ENCODE data around the gene CDK13.

- no peak for TF ChIP-seq CTCF (IDR thresholded peaks at IDR 0.05)
- no peak for TF ChIP-seq EP300 (IDR thresholded peaks at IDR 0.05)
- no peak for TF ChIP-seq POLR2A (IDR thresholded peaks at IDR 0.05; ENCODE audit: low read depth)
- no peak for TF ChIP-seq POLR2AphosphoS5 (IDR thresholded peaks at IDR 0.05)
Observed at GRCh38 chr7:39978230-39978934, 28.3 kb downstream of the CDK13 start.
